K562 treated with DMSO at 1 percent for 48 hours (cell line): Measurements from ENCODE around the gene SYT1. TPM values are rescaled to one million over a fixed set of nuclear protein-coding genes. Genes with fewer than 3 reads are reported as not detected.

ENCODE experiments used
- total RNA-seq: library from RNA; unstranded; fragments of 300-600 nt; gene quantifications from 2 replicates; pipeline ENCODE4 v1.2.3, GENCODE V29; 2022; ENCODE audit warnings: low replicate concordance; ENCODE audit errors: extremely low read depth

Gene SYT1
- total RNA-seq = not detected in 2 replicates

DNA sequence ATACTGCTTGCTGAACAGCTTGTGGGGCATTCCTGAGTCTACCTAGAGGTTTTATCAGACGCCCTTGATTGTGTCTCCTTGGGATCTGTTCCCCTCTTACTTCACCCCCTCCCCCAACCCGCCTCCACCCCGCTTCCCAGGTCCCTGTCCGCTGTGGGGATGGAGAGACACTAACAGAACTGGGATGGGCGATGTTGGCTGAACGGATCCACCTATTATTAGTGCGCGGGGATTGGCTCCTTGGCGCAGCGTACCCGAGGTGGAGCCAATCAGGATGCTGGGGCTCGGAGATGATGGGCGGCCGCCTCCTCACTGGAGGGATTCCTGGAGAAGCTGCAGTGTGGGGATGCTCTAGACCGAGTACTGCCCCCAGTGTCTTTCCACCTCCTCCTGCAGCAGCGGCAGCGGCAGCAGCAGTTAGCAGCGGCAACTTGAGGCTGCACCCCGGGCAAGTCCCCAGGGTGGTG lies at the start of gene SYT1:
SYT1 (plus strand) TSS at position 372 of the 467 bp plus-strand sequence.

